Right ventricle myocardium inferior (tissue), 1 donor: ENCODE measurements around the gene SLC41A3. TPM values are rescaled to one million over a fixed set of nuclear protein-coding genes. Genes with fewer than 3 reads are reported as not detected.

Source experiments
- ATAC-seq: fragments of 200-7000 bp; cut with Tn5 transposase; one replicate; pipeline ENCODE4 v1.9.1; 2020; ENCODE audit warnings: mild to moderate bottlenecking, moderate library complexity
- DNase-seq: peaks from one replicate; pipeline ENCODE4 v3.0.0; 2021; ENCODE audit errors: missing footprints
- intact Hi-C: fragments of 100-400 bp; cut with DNase I; formaldehyde crosslinking; loops from one replicate; pipeline ENCODE4 v1.11.0; 2022
- total RNA-seq: library from RNA; stranded (reverse); fragmentation: NEBNext Ultra II Directional; extraction: Animal tissue kit (Norgen Biotek cat#: 25700); gene quantifications from one replicate; pipeline ENCODE4 v1.2.1, GENCODE V29; 2021
- donor health status: DM: no; HTN: yes; CAD: no; lungs with severe emphysema.

The SLC41A3 gene
- total RNA-seq, 1 donor from 2014 or later: 36.2 TPM

- intact Hi-C loops: no loop called here
- DNase-seq (no peak), ATAC-seq (peak; percentile 32)
Observed at GRCh38 chr3:126024049-126024854, 59.7 kb downstream of the SLC41A3 start.

DNA sequence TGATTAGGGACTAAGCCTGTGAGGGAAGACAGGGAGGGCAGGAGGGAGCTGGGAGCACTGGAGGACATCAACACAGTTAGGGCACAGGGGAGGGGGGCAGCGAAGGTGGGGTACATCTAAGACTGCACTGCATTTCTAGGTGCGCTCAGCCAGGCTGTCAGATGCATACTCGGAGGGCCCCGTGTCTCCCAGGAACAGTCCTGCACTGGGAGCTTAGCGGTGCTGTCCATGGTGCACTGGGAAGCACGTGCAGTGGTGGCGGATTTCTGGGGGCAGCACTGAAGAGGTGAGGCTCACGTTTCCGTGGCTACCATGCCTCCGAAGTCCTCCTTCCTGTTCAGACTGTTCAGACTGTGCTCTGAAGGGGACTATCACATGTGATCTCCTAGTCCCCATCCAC, 60.5 kb downstream of the SLC41A3 start:
- intact Hi-C loops: no loop called here
- no peak for DNase-seq
- ATAC-seq: peak; percentile 15

GRCh38 chr3:126022741-126023359, 61.1 kb downstream of the SLC41A3 start:
- DNase-seq (no peak), ATAC-seq (no peak)
- intact Hi-C loops: no loop called here

DNA sequence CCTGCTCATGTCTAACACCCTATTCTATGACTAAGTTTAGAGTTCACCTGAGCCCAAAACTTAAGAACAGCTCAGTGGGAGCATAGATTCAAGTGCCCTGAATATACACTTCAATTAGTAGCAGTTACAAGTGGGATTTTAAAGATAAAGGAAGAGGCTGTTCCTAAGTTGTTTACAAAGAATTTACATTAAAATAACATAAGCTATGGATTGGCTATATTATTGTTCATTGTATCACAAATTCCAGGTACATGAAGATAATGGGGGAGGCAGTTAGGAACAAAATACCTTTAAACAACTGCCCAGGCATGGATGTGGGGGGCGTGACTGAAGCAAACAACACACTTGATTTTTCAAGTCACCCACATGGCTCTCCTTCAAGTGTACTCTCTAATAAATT, 62.2 kb downstream of the SLC41A3 start:
- DNase-seq (no peak), ATAC-seq (no peak)
- intact Hi-C loops: no loop called here

GRCh38 chr3:126021224-126021623, 62.7 kb downstream of the SLC41A3 start:
- intact Hi-C loops: no loop called here
- DNase-seq (no peak), ATAC-seq (no peak)

GRCh38 chr3:126019683-126020082, 64.2 kb downstream of the SLC41A3 start:
- DNase-seq (no peak), ATAC-seq (no peak)
- intact Hi-C loops: no loop called here

GRCh38 chr3:126018995-126019394, 64.9 kb downstream of the SLC41A3 start:
- DNase-seq: no peak
- intact Hi-C loops: no loop called here
- no peak for ATAC-seq

GRCh38 chr3:126018545-126018944, 65.4 kb downstream of the SLC41A3 start:
- intact Hi-C loops: no loop called here
- no peak for DNase-seq
- no peak for ATAC-seq

DNA sequence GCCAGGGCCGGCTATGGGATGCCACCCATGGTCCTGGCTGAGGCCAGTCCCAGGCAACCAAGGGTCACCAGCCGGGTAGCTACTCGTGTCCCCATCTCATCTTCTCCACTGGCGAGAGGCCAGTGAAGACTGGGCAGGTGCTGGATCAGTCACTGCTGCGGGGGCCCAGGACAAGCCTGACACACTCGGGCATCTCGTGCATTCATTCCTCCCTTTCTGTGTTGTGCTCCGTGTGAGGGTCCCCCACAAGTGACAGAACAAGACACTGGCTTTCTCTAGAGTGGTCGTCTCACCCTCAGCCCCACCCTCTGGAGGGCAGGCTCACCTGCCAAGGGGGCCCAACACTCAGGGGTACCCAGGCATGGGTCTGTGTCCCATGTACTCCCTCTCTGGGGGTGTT, 66.6 kb downstream of the SLC41A3 start:
- intact Hi-C loops: no loop called here
- DNase-seq (no peak), ATAC-seq (no peak)

DNA sequence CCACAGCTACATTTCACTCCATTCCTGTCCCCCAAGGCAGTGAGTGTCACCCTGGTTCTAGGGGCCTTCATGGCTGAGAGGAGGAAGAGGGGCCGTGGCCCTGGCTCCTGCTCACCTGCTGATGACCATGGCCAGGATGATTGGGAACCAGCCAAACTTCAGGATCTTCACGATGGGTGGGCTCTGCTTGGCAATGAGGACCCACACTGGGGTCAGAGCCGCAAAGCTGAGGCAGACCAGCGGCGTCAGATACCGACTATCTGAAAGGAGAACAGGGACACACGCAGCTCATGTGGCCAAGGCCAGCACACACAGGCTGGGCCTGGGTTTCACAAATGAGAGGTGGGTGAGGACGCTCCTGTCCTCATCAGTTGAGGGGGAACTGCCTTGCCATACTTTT, 67.3 kb downstream of the SLC41A3 start:
- intact Hi-C loops: no loop called here

GRCh38 chr3:126015075-126015474, 68.8 kb downstream of the SLC41A3 start:
- intact Hi-C loops: no loop called here
- ATAC-seq (no peak), DNase-seq (no peak)

More for the DNA sequence above, 67.3 kb downstream of the SLC41A3 start:
- DNase-seq: no peak
- ATAC-seq: no peak

DNA sequence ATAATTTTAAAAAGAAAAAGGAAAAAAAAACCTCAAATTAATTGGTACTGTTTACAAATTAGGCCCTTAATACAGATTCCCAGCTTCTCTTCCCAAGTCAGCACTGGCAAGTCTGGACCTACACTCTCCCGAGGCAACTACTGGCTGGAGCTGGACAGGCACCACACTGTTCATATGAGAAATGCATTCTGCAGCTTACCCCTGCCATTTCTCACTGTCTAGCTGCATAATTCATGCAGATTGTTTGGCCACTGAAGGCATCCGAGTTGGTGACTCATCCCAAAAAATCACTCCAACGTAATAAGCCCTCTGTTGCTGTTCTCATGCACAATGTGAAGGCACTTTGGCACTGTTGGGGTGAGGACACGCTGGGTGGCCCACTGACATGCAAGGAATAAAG, 69.7 kb downstream of the SLC41A3 start:
- intact Hi-C loops: no loop called here
- ATAC-seq (no peak), DNase-seq (no peak)

DNA sequence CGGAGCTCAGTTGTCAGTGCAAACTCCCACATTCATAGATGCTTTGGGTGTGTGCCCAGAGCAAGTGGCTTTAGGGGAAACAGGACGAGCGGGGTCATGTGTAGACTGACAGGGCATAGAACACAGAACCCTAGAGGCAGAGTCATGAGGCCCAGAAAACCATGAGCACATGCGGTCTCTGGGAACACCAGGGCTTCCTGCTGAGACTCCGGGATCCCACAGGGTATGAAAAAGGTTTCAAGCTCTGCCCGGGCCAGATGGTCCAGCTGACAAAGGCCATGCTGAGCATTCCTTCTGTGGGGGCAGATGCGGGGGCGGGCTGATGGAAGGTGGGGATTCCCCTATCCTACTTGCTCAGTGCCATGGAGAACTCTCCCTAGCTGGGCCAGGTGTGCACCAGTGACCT, 70.2 kb downstream of the SLC41A3 start:
- intact Hi-C loops: no loop called here
- ATAC-seq: no peak

GRCh38 chr3:126009181-126009580, 74.7 kb downstream of the SLC41A3 start:
- ATAC-seq (no peak), DNase-seq (no peak)
- intact Hi-C loops: no loop called here

More for the DNA sequence above, 70.2 kb downstream of the SLC41A3 start:
- no peak for DNase-seq

- intact Hi-C loops: no loop called here
- ATAC-seq (no peak), DNase-seq (no peak)
Observed at GRCh38 chr3:126008219-126008618, 75.7 kb downstream of the SLC41A3 start.

DNA sequence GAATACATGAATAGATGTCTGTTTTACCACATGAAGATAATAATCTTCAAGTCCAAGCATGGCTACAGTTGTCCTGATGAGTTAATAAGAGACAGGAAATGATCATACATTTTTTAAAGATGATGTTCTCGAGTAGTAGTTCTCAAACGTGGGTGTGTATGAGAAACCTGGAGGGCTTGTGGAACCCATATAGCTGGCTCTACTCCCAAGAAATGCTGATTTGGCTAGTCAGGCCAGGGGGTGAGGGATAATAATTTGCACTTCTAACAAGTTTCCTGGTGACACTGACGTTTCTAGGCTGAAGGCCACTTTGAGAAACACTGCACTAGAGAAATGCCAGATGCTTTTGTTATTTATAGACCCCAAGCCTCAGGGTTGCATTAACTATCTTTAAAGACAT, 78.0 kb downstream of the SLC41A3 start:
- intact Hi-C loops: no loop called here
- peak; percentile 54 for ATAC-seq
- DNase-seq: no peak

- DNase-seq: no peak
- intact Hi-C loops: no loop called here
- ATAC-seq: no peak
Observed at GRCh38 chr3:126004692-126005091, 79.2 kb downstream of the SLC41A3 start.

- intact Hi-C loops: no loop called here
- DNase-seq (no peak), ATAC-seq (no peak)
Observed at GRCh38 chr3:126004217-126004616, 79.7 kb downstream of the SLC41A3 start.

DNA sequence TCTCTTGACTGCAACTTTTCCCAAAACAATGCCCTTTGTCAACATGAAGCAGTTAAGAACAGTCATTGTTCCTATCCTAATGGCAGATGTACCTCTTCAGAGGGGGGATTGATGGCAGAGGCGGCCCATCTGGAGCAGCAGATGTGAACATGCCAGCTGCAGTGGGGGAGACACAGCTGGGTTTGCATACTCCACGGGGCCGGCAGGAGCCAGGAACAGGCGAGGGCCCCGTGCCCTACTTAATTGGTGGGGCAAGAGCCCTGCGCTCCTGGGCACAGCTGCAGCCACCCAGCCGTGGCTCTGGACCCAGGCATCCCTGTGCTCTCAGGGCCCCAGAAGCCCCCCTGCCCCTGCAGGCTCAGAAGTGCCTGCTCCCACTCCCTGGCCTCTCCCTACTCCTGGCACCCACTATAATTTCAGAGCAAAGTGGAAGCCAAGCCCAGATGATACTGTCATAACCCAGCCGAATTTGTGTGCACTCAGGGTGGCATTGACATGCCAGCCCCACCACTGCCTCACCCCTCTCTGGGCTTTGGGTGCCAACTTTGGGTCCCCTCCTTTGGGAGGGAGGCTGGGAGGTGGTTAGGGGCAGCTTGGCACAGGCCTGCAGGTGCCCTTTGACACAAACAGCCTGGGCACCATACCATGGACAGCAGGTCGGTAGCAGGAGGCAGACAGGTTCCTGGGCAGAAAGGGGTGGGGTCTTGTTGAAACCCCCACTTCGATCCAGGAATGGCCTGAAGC, 80.3 kb downstream of the SLC41A3 start:
- DNase-seq: no peak
- intact Hi-C loops: no loop called here
- ATAC-seq: peak; percentile 24

- DNase-seq: no peak
- intact Hi-C loops: no loop called here
- no peak for ATAC-seq
Observed at GRCh38 chr3:126002189-126002588, 81.7 kb downstream of the SLC41A3 start.
